Neural cell (in vitro differentiated cells): ENCODE results near the gene RAD9A. TPM values are rescaled to one million over a fixed set of nuclear protein-coding genes. Genes with fewer than 3 reads are reported as not detected.

Source experiments
- H2AFZ ChIP-seq: fragments of 200-600, 300-800 bp; sonication (generic), shearing (Covaris generic); 2 replicates; pipeline ENCODE4 v1.6.0; 2014; ENCODE audit warnings: low read depth, mild to moderate bottlenecking, antibody characterized with exemption, low read length, moderate library complexity
- H3F3A ChIP-seq: fragments of 200-600 bp; shearing (Covaris generic); 2 replicates; pipeline ENCODE4 v1.6.1; 2016; ENCODE audit warnings: mild to moderate bottlenecking, moderate library complexity, mixed read lengths, antibody characterized with exemption, low read length; ENCODE audit not compliant: insufficient read depth, poor library complexity, severe bottlenecking
- H3K27ac ChIP-seq: fragments of 200-600, 300-800 bp; sonication (generic), shearing (Covaris generic); 2 replicates; pipeline ENCODE4 v1.5.1; 2014; ENCODE audit warnings: mild to moderate bottlenecking, low read length, moderate library complexity
- H3K27me3 ChIP-seq: fragments of 300-800, 200-600 bp; sonication (generic), shearing (Covaris generic); 2 replicates; pipeline ENCODE4 v1.6.0; 2014; ENCODE audit warnings: mild to moderate bottlenecking, low read depth, low read length, moderate library complexity; ENCODE audit not compliant: insufficient read depth
- H3K36me3 ChIP-seq: fragments of 300-800, 200-600 bp; sonication (generic), shearing (Covaris generic); 2 replicates; pipeline ENCODE4 v1.5.1; 2014; ENCODE audit warnings: mild to moderate bottlenecking, antibody characterized with exemption, low read length, moderate library complexity; ENCODE audit not compliant: insufficient read depth
- H3K4me2 ChIP-seq: fragments of 300-800, 200-600 bp; sonication (generic), shearing (Covaris generic); 2 replicates; pipeline ENCODE4 v1.6.0; 2014; ENCODE audit warnings: mild to moderate bottlenecking, low read length
- H3K4me3 ChIP-seq: fragments of 300-800, 200-600 bp; sonication (generic), shearing (Covaris generic); 2 replicates; pipeline ENCODE4 v1.5.1; 2014; ENCODE audit warnings: mild to moderate bottlenecking, low read length, moderate library complexity
- H3K79me2 ChIP-seq: fragments of 200-600 bp; shearing (Covaris generic); replicated peaks from 2 replicates; pipeline ENCODE4 v1.6.0; 2014; ENCODE audit warnings: mild to moderate bottlenecking, low read length, moderate library complexity; ENCODE audit not compliant: insufficient read depth
- H3K9ac ChIP-seq: fragments of 300-800, 200-600 bp; sonication (generic), shearing (Covaris generic); 2 replicates; pipeline ENCODE4 v1.6.1; 2016; ENCODE audit warnings: mild to moderate bottlenecking, low read length, mixed read lengths
- H3K9me2 ChIP-seq: fragments of 200-600 bp; shearing (Covaris generic); 2 replicates; pipeline ENCODE4 v1.6.1; 2016; ENCODE audit warnings: mild to moderate bottlenecking, low read length, mixed read lengths; ENCODE audit not compliant: insufficient read depth
- H3K9me3 ChIP-seq: fragments of 200-600, 300-800 bp; sonication (generic), shearing (Covaris generic); 2 replicates; pipeline ENCODE4 v1.6.1; 2016; ENCODE audit warnings: mild to moderate bottlenecking, mixed run types, low read length, moderate library complexity, mixed read lengths
- H4K20me1 ChIP-seq: fragments of 200-600 bp; shearing (Covaris generic); 2 replicates; pipeline ENCODE4 v1.6.1; 2016; ENCODE audit warnings: mild to moderate bottlenecking, mixed run types; ENCODE audit not compliant: insufficient read depth
- CTCF ChIP-seq: fragments of 450-650 bp; IDR thresholded peaks from 2 replicates; pipeline ENCODE4 v1.5.1; 2014; ENCODE audit warnings: antibody characterized with exemption, mild to moderate bottlenecking, moderate library complexity; ENCODE audit not compliant: poor library complexity, severe bottlenecking
- EP300 ChIP-seq: fragments of 450-650 bp; conservative IDR thresholded peaks from 2 replicates; pipeline ENCODE4 v1.6.1; 2014; ENCODE audit warnings: antibody characterized with exemption, mild to moderate bottlenecking, moderate library complexity; ENCODE audit not compliant: poor library complexity, severe bottlenecking
- EZH2 ChIP-seq: fragments of 200-600, 300-800 bp; shearing (Covaris generic), sonication (generic); IDR thresholded peaks from 2 replicates; pipeline ENCODE4 v1.6.1; 2014; ENCODE audit warnings: antibody characterized with exemption, low read length, borderline replicate concordance, mild to moderate bottlenecking; ENCODE audit not compliant: insufficient read depth, poor library complexity, severe bottlenecking
- MXI1 ChIP-seq: fragments of 450-650 bp; conservative IDR thresholded peaks from 2 replicates; pipeline ENCODE4 v1.6.1; 2014; ENCODE audit warnings: antibody characterized with exemption, mild to moderate bottlenecking; ENCODE audit not compliant: poor library complexity, severe bottlenecking
- POLR2AphosphoS5 ChIP-seq: IDR thresholded peaks from 2 replicates; pipeline ENCODE4 v1.6.1; 2012
- RAD21 ChIP-seq: fragments of 450-650 bp; conservative IDR thresholded peaks from 2 replicates; pipeline ENCODE4 v1.6.1; 2014; ENCODE audit warnings: antibody characterized with exemption, mild to moderate bottlenecking, moderate library complexity
- REST ChIP-seq: IDR thresholded peaks from 2 replicates; pipeline ENCODE4 v1.6.1; 2012; ENCODE audit warnings: borderline replicate concordance
- SMC3 ChIP-seq: fragments of 450-650 bp; conservative IDR thresholded peaks from 2 replicates; pipeline ENCODE4 v1.6.1; 2014; ENCODE audit warnings: antibody characterized with exemption, mild to moderate bottlenecking, moderate library complexity; ENCODE audit not compliant: poor library complexity
- TAF1 ChIP-seq: IDR thresholded peaks from 2 replicates; pipeline ENCODE4 v1.6.1; 2012; ENCODE audit warnings: low read depth
- polyA plus RNA-seq: library from polyadenylated mRNA; depleted of rRNA; stranded (reverse); fragments of >200 nt; gene quantifications from 2 replicates; pipeline ENCODE4 v1.2.3, GENCODE V29; 2014

Gene RAD9A
- polyA plus RNA-seq, 1 donor from 2014 or later, result 59.6 TPM

- Histone ChIP-seq H3K79me2 (no peaks in the 10 kb centered on the region), H3K4me3 (no peak overlapping the region), H3K27me3 (peaks cover 23% of the 10 kb centered on the region), H3K9me3 (no peaks in the 10 kb centered on the region), H2AFZ (no peak overlapping the region), H3K27ac (no peak overlapping the region), H4K20me1 (no peaks in the 10 kb centered on the region), H3K4me2 (no peak overlapping the region), H3K9ac (no peak overlapping the region), H3K9me2 (no peaks in the 10 kb centered on the region), H3F3A (no peaks in the 10 kb centered on the region), H3K36me3 (no peaks in the 10 kb centered on the region)
- TF ChIP-seq TAF1, result no peak
These were observed 20.9 kb downstream of the RAD9A start for GRCh38 chr11:67412495-67413179.

GRCh38 chr11:67413266-67413849 is 21.6 kb downstream of the RAD9A start:
- Histone ChIP-seq H2AFZ (no peak overlapping the region), H3K36me3 (no peaks in the 10 kb centered on the region), H3K79me2 (no peaks in the 10 kb centered on the region), H3K9me2 (no peaks in the 10 kb centered on the region), H3F3A (no peaks in the 10 kb centered on the region), H3K4me3 (no peak overlapping the region), H3K27ac (no peak overlapping the region), H3K9me3 (no peaks in the 10 kb centered on the region), H3K27me3 (peaks cover 23% of the 10 kb centered on the region), H3K9ac (no peak overlapping the region), H4K20me1 (no peaks in the 10 kb centered on the region), H3K4me2 (no peak overlapping the region)
- TF ChIP-seq MXI1 (no peak), SMC3 (no peak), EZH2 (no peak)

GRCh38 chr11:67415501-67416304 is 23.9 kb downstream of the RAD9A start, which contains the start of gene CARNS1:
TSS of gene CARNS1 (plus strand) at chr11:67415678. CDS start at chr11:67416200, 522 bp downstream.
- TF ChIP-seq SMC3 (no peak), POLR2AphosphoS5 (no peak), REST (no peak), EZH2 (no peak), EP300 (no peak), RAD21 (no peak), CTCF (no peak), MXI1 (no peak), TAF1 (no peak)
- no peaks in the 10 kb centered on the region for H4K20me1 ChIP-seq
- no peaks in the 10 kb centered on the region for H3K9me3 ChIP-seq
- no peak within 1 kb of the TSS for H2AFZ ChIP-seq
- no peak within 1 kb of the TSS for H3K27ac ChIP-seq
- no peaks in the 10 kb centered on the region for H3F3A ChIP-seq
- no peak within 1 kb of the TSS for H3K9ac ChIP-seq
- H3K4me3 ChIP-seq, result no peak within 1 kb of the TSS
- H3K27me3 ChIP-seq, result peaks cover 23% of the 10 kb centered on the region
- H3K9me2 ChIP-seq, result no peaks in the 10 kb centered on the region
- H3K36me3 ChIP-seq, result no peaks in the 10 kb centered on the region
- no peak within 1 kb of the TSS for H3K4me2 ChIP-seq
- no peaks in the 10 kb centered on the region for H3K79me2 ChIP-seq
